Effector memory CD8-positive, alpha-beta T cell (primary cell): ENCODE data around the gene ARHGAP10.

Source experiments
- ATAC-seq: fragments of 150-1000 bp; cut with Tn5 transposase; replicated peaks from 2 replicates; pipeline ENCODE4 v1.10.0; 2021; ENCODE audit warnings: mild to moderate bottlenecking, moderate library complexity
- DNase-seq, 3 experiments: peaks; one replicate each; pipeline ENCODE4 v3.0.0; 2021
- H3K27ac Mint-ChIP-seq, 2 donors: one replicate each; pipeline ENCODE4 v1.8.0; 2022; ENCODE audit warnings: mild to moderate bottlenecking in 2 of 2, mixed read lengths in 2 of 2, moderate library complexity in 2 of 2
- H3K27me3 Mint-ChIP-seq, 2 donors: one replicate each; pipeline ENCODE4 v1.8.0; 2022; ENCODE audit warnings: mixed read lengths in 2 of 2
- H3K36me3 Mint-ChIP-seq: one replicate; pipeline ENCODE4 v1.8.0; 2022; ENCODE audit warnings: mild to moderate bottlenecking, moderate library complexity, mixed read lengths; ENCODE audit not compliant: insufficient read depth
- H3K4me1 Mint-ChIP-seq, 2 donors: one replicate each; pipeline ENCODE4 v1.8.0; 2022; ENCODE audit warnings: low read depth in 2 of 2, mixed read lengths in 2 of 2
- H3K4me3 Mint-ChIP-seq, 2 donors: one replicate each; pipeline ENCODE4 v1.8.0; 2022; ENCODE audit warnings: mild to moderate bottlenecking in 2 of 2, mixed read lengths in 2 of 2, moderate library complexity in 2 of 2
- H3K9me3 Mint-ChIP-seq, 2 donors: one replicate each; pipeline ENCODE4 v1.8.0; 2022; ENCODE audit warnings: mixed read lengths in 2 of 2

Gene ARHGAP10

GRCh38 chr4:147944249-147944648 lies 212.4 kb downstream of the ARHGAP10 start:
- Mint-ChIP-seq H3K27me3 (no peaks in the 10 kb centered on the region), H3K36me3 (peaks cover 15% of the 10 kb centered on the region), H3K27ac (peak overlapping the region; percentile 74 to 91), H3K4me3 (peak overlapping the region; percentile 54 to 60), H3K9me3 (no peaks in the 10 kb centered on the region), H3K4me1 (peaks cover 21 to 39% of the 10 kb centered on the region in 2 donors)
- DNase-seq = no peak
- peak; percentile 46 for ATAC-seq

- Mint-ChIP-seq H3K9me3 (no peaks in the 10 kb centered on the region), H3K4me3 (peak overlapping the region; percentile 46 to 54), H3K27ac (peak overlapping the region; percentile 80 to 91), H3K27me3 (no peaks in the 10 kb centered on the region), H3K4me1 (peaks cover 21 to 39% of the 10 kb centered on the region in 2 donors), H3K36me3 (peaks cover 15% of the 10 kb centered on the region)
- ATAC-seq (no peak), DNase-seq (no peak)
Observed at GRCh38 chr4:147944670-147945260, 212.9 kb downstream of the ARHGAP10 start.

GRCh38 chr4:147948336-147948735 lies 216.4 kb downstream of the ARHGAP10 start:
- Mint-ChIP-seq H3K4me1 (peaks cover 14 to 20% of the 10 kb centered on the region in 2 donors), H3K9me3 (no peaks in the 10 kb centered on the region), H3K27ac (peak overlapping the region in 1 of 2 donors; percentile 19), H3K4me3 (no peak overlapping the region), H3K27me3 (no peaks in the 10 kb centered on the region), H3K36me3 (peaks cover 13% of the 10 kb centered on the region)
- ATAC-seq (no peak), DNase-seq (no peak)

- Mint-ChIP-seq H3K36me3 (peaks cover 10% of the 10 kb centered on the region), H3K9me3 (no peaks in the 10 kb centered on the region), H3K27ac (no peak overlapping the region), H3K4me1 (peaks cover under 1 to 2% of the 10 kb centered on the region in 2 donors), H3K4me3 (no peak overlapping the region), H3K27me3 (no peaks in the 10 kb centered on the region)
- ATAC-seq = no peak
- DNase-seq = no peak
Observed at GRCh38 chr4:147950261-147950660, 218.4 kb downstream of the ARHGAP10 start.

GRCh38 chr4:147950841-147951240 lies 219.0 kb downstream of the ARHGAP10 start:
- Mint-ChIP-seq H3K4me1 (no peaks in the 10 kb centered on the region), H3K9me3 (no peaks in the 10 kb centered on the region), H3K27me3 (no peaks in the 10 kb centered on the region), H3K4me3 (no peak overlapping the region), H3K36me3 (peaks cover 10% of the 10 kb centered on the region), H3K27ac (no peak overlapping the region)
- ATAC-seq (no peak), DNase-seq (no peak)

- no peaks in the 10 kb centered on the region for H3K27me3 Mint-ChIP-seq
- no peak overlapping the region for H3K4me3 Mint-ChIP-seq
- no peak for DNase-seq
- no peak for ATAC-seq
- H3K36me3 Mint-ChIP-seq = no peaks in the 10 kb centered on the region
- no peaks in the 10 kb centered on the region for H3K9me3 Mint-ChIP-seq
- H3K4me1 Mint-ChIP-seq = no peaks in the 10 kb centered on the region
- H3K27ac Mint-ChIP-seq = no peak overlapping the region
Observed at GRCh38 chr4:147954850-147955249, 223.0 kb downstream of the ARHGAP10 start.

- Mint-ChIP-seq H3K9me3 (no peaks in the 10 kb centered on the region), H3K4me1 (no peaks in the 10 kb centered on the region), H3K4me3 (no peak overlapping the region), H3K36me3 (no peaks in the 10 kb centered on the region), H3K27ac (peak overlapping the region in 1 of 2 donors; percentile 82), H3K27me3 (no peaks in the 10 kb centered on the region)
- DNase-seq (no peak), ATAC-seq (no peak)
Observed at GRCh38 chr4:147955827-147956558, 224.1 kb downstream of the ARHGAP10 start.

GRCh38 chr4:147957446-147957845 lies 225.6 kb downstream of the ARHGAP10 start:
- H3K27ac Mint-ChIP-seq = no peak overlapping the region
- no peaks in the 10 kb centered on the region for H3K27me3 Mint-ChIP-seq
- peaks cover 0 to 4% of the 10 kb centered on the region in 2 donors for H3K4me1 Mint-ChIP-seq
- H3K4me3 Mint-ChIP-seq = no peak overlapping the region
- ATAC-seq (no peak), DNase-seq (no peak)
- no peaks in the 10 kb centered on the region for H3K9me3 Mint-ChIP-seq
- no peaks in the 10 kb centered on the region for H3K36me3 Mint-ChIP-seq

GRCh38 chr4:147958057-147958456 lies 226.2 kb downstream of the ARHGAP10 start:
- Mint-ChIP-seq H3K36me3 (no peaks in the 10 kb centered on the region), H3K9me3 (no peaks in the 10 kb centered on the region), H3K4me3 (no peak overlapping the region), H3K4me1 (peaks cover 0 to 4% of the 10 kb centered on the region in 2 donors), H3K27me3 (no peaks in the 10 kb centered on the region), H3K27ac (no peak overlapping the region)
- DNase-seq (no peak), ATAC-seq (no peak)

- no peaks in the 10 kb centered on the region for H3K9me3 Mint-ChIP-seq
- H3K4me3 Mint-ChIP-seq = no peak overlapping the region
- ATAC-seq (no peak), DNase-seq (no peak)
- no peaks in the 10 kb centered on the region for H3K36me3 Mint-ChIP-seq
- no peaks in the 10 kb centered on the region for H3K27me3 Mint-ChIP-seq
- no peak overlapping the region for H3K27ac Mint-ChIP-seq
- peaks cover 0 to 4% of the 10 kb centered on the region in 2 donors for H3K4me1 Mint-ChIP-seq
Observed at GRCh38 chr4:147958489-147959065, 226.7 kb downstream of the ARHGAP10 start.

GRCh38 chr4:147960971-147961370 lies 229.1 kb downstream of the ARHGAP10 start:
- DNase-seq (no peak), ATAC-seq (no peak)
- no peaks in the 10 kb centered on the region for H3K9me3 Mint-ChIP-seq
- H3K27me3 Mint-ChIP-seq = no peaks in the 10 kb centered on the region
- no peak overlapping the region for H3K27ac Mint-ChIP-seq
- H3K4me3 Mint-ChIP-seq = no peak overlapping the region
- H3K4me1 Mint-ChIP-seq = peaks cover 0 to 7% of the 10 kb centered on the region in 2 donors
- no peaks in the 10 kb centered on the region for H3K36me3 Mint-ChIP-seq

- Mint-ChIP-seq H3K27me3 (no peaks in the 10 kb centered on the region), H3K9me3 (no peaks in the 10 kb centered on the region), H3K27ac (no peak overlapping the region), H3K4me3 (no peak overlapping the region), H3K4me1 (peaks cover 0 to 8% of the 10 kb centered on the region in 2 donors), H3K36me3 (no peaks in the 10 kb centered on the region)
- ATAC-seq (no peak), DNase-seq (no peak)
Observed at GRCh38 chr4:147963839-147964238, 232.0 kb downstream of the ARHGAP10 start.

- DNase-seq (no peak), ATAC-seq (no peak)
- peaks cover 0 to 8% of the 10 kb centered on the region in 2 donors for H3K4me1 Mint-ChIP-seq
- H3K9me3 Mint-ChIP-seq = no peaks in the 10 kb centered on the region
- no peaks in the 10 kb centered on the region for H3K27me3 Mint-ChIP-seq
- no peak overlapping the region for H3K4me3 Mint-ChIP-seq
- H3K27ac Mint-ChIP-seq = no peak overlapping the region
- H3K36me3 Mint-ChIP-seq = no peaks in the 10 kb centered on the region
Observed at GRCh38 chr4:147964266-147964880, 232.5 kb downstream of the ARHGAP10 start.
